HCT116 (cell line): ENCODE data around the gene FBXW4. TPM values are rescaled to one million over a fixed set of nuclear protein-coding genes. Genes with fewer than 3 reads are reported as not detected.

Experiments
- ATAC-seq: fragments of 200-7000 bp; cut with Tn5 transposase; 2 replicates; pipeline ENCODE4 v1.9.1; 2020; ENCODE audit warnings: mild to moderate bottlenecking, moderate library complexity
- BruUV-seq: library from RNA; stranded (reverse); fragments of 400-500 nt; replicated peaks from 2 replicates; lab custom pipeline; 2021; lab: Mats Ljungman, UMichigan
- CTCF ChIA-PET: fragments of 300-600 bp; sonication (Branson Sonifier 250); formaldehyde crosslinking; loops from one replicate; lab custom pipeline; 2021; ENCODE audit warnings: antibody characterized with exemption; lab: Charles Lee
- POLR2A ChIA-PET: fragments of 300-600, 350-600 bp; sonication (Branson Sonifier 250); formaldehyde crosslinking; loops from one replicate; lab custom pipeline; 2021; ENCODE audit warnings: antibody characterized with exemption; lab: Charles Lee
- RAD21 ChIA-PET, 2 experiments: fragments of 300-600 bp; sonication (Branson Sonifier 250); formaldehyde crosslinking; loops; one replicate each; lab custom pipeline; 2023; ENCODE audit warnings: low total read pairs in 2 of 2; ENCODE audit not compliant: uncharacterized antibody in 2 of 2, unreplicated experiment in 2 of 2, low non-redundant PET in 1 of 2; lab: Charles Lee
- DNase-seq: peaks from one replicate; pipeline ENCODE4 v3.0.0-alpha.2; 2010; ENCODE audit warnings: low read depth, low spot score
- H2AFZ ChIP-seq: fragments of 200-600 bp; shearing (Covaris generic), sonication (generic); 2 replicates; pipeline ENCODE4 v1.6.1; 2017; ENCODE audit warnings: low read depth, mixed run types, mixed read lengths, antibody characterized with exemption, low read length; ENCODE audit not compliant: poor library complexity, severe bottlenecking
- H3K27ac ChIP-seq: 2 replicates; pipeline ENCODE4 v1.5.1; 2012; ENCODE audit warnings: low read depth, low read length
- H3K27me3 ChIP-seq: fragments of 200-600 bp; sonication (generic); 2 replicates; pipeline ENCODE4 v1.6.1; 2016; ENCODE audit warnings: mixed run types, low read length, mixed read lengths; ENCODE audit not compliant: insufficient read depth
- H3K36me3 ChIP-seq, 2 experiments: fragments of 200-500 bp in 1 of 2; fragments of 200-600 bp in 1 of 2; sonication (Bioruptor generic) in 1 of 2; sonication (generic) in 1 of 2; 2 replicates each; pipeline versions ENCODE4 v1.5.1 to v1.6.1; 2014 to 2016; ENCODE audit warnings: low read length in 2 of 2, inconsistent platforms in 1 of 2, mixed read lengths in 1 of 2, mixed run types in 1 of 2; ENCODE audit not compliant: insufficient read depth in 2 of 2, control insufficient read depth in 1 of 2
- H3K4me1 ChIP-seq, 2 experiments: fragments of 200-600 bp in 1 of 2; sonication (generic) in 1 of 2; 2 replicates each; pipeline versions ENCODE4 v1.5.1 to v1.6.1; 2012 to 2017; ENCODE audit warnings: low read length in 2 of 2, inconsistent platforms in 1 of 2, mild to moderate bottlenecking in 1 of 2, mixed read lengths in 1 of 2, mixed run types in 1 of 2, moderate library complexity in 1 of 2; ENCODE audit not compliant: insufficient read depth in 2 of 2, control insufficient read depth in 1 of 2
- H3K4me2 ChIP-seq: fragments of 200-600 bp; sonication (generic); 2 replicates; pipeline ENCODE4 v1.6.1; 2017; ENCODE audit warnings: mixed run types, low read length, mixed read lengths
- H3K4me3 ChIP-seq, 2 experiments: fragments of 200-600 bp in 1 of 2; sonication (generic) in 1 of 2; replicated peaks in 1 of 2; 2 replicates each; pipeline ENCODE4 v1.5.1; 2011 to 2016; ENCODE audit warnings: low read length in 2 of 2, control low read depth in 1 of 2, low read depth in 1 of 2, mild to moderate bottlenecking in 1 of 2, mixed read lengths in 1 of 2, mixed run types in 1 of 2
- H3K79me2 ChIP-seq: fragments of 200-600 bp; sonication (generic); 2 replicates; pipeline ENCODE4 v1.6.1; 2017; ENCODE audit warnings: mild to moderate bottlenecking, mixed run types, low read length, moderate library complexity, mixed read lengths; ENCODE audit not compliant: insufficient read depth
- H3K9ac ChIP-seq: fragments of 200-600 bp; sonication (generic); 2 replicates; pipeline ENCODE4 v1.6.1; 2016; ENCODE audit warnings: low read length, mixed read lengths
- H3K9me2 ChIP-seq: fragments of 200-600 bp; sonication (generic), shearing (Covaris generic); 2 replicates; pipeline ENCODE4 v1.6.1; 2017; ENCODE audit warnings: mixed run types, mild to moderate bottlenecking, moderate library complexity; ENCODE audit not compliant: insufficient read depth
- H3K9me3 ChIP-seq, 2 experiments: fragments of 200-500 bp in 1 of 2; fragments of 200-600 bp in 1 of 2; sonication (Bioruptor generic) in 1 of 2; sonication (generic) in 1 of 2; 2 replicates each; pipeline ENCODE4 v1.6.1; 2014 to 2017; ENCODE audit warnings: low read length in 2 of 2, mixed read lengths in 2 of 2, inconsistent platforms in 1 of 2, low read depth in 1 of 2, mild to moderate bottlenecking in 1 of 2, mixed run types in 1 of 2, moderate library complexity in 1 of 2; ENCODE audit not compliant: control insufficient read depth in 1 of 2, insufficient read depth in 1 of 2
- H4K20me1 ChIP-seq: fragments of 200-600 bp; sonication (generic), shearing (Covaris generic); 2 replicates; pipeline ENCODE4 v1.6.1; 2017; ENCODE audit warnings: mixed run types, mild to moderate bottlenecking, moderate library complexity; ENCODE audit not compliant: insufficient read depth
- FOSL1 ChIP-seq: IDR thresholded peaks from 2 replicates; pipeline ENCODE4 v1.6.1; 2012; ENCODE audit warnings: low read depth
- JUND ChIP-seq: IDR thresholded peaks from 2 replicates; pipeline ENCODE4 v1.6.1; 2012
- POLR2AphosphoS5 ChIP-seq: IDR thresholded peaks from 2 replicates; pipeline ENCODE4 v1.6.1; 2011; ENCODE audit warnings: mild to moderate bottlenecking, low read depth, low read length, moderate library complexity
- intact Hi-C: fragments of 100-400 bp; cut with micrococcal nuclease; formaldehyde crosslinking; loops from 2 replicates; pipeline ENCODE4 v1.10.0; 2022
- total RNA-seq: library from RNA; stranded (reverse); gene quantifications from one replicate; pipeline ENCODE4 v1.2.1, GENCODE V29; 2021; ENCODE audit not compliant: unreplicated experiment
- TF ChIP-seq, protein P1 (sequence below), 3 experiments: fragments of 200-600 bp in 1 of 3; sonication (generic) in 1 of 3; IDR thresholded peaks in 2 of 3; conservative IDR thresholded peaks in 1 of 3; 2 replicates each; pipeline ENCODE4 v1.5.1; 2012 to 2017; ENCODE audit warnings: low read depth in 2 of 3, low read length in 2 of 3, antibody characterized with exemption in 1 of 3, borderline replicate concordance in 1 of 3, control low read depth in 1 of 3, mild to moderate bottlenecking in 1 of 3, mixed read lengths in 1 of 3, mixed run types in 1 of 3, moderate library complexity in 1 of 3; ENCODE audit not compliant: insufficient read depth in 1 of 3

FBXW4 gene
- total RNA-seq, 1 experiment from 2014 or later, result 35.3 TPM

DNA sequence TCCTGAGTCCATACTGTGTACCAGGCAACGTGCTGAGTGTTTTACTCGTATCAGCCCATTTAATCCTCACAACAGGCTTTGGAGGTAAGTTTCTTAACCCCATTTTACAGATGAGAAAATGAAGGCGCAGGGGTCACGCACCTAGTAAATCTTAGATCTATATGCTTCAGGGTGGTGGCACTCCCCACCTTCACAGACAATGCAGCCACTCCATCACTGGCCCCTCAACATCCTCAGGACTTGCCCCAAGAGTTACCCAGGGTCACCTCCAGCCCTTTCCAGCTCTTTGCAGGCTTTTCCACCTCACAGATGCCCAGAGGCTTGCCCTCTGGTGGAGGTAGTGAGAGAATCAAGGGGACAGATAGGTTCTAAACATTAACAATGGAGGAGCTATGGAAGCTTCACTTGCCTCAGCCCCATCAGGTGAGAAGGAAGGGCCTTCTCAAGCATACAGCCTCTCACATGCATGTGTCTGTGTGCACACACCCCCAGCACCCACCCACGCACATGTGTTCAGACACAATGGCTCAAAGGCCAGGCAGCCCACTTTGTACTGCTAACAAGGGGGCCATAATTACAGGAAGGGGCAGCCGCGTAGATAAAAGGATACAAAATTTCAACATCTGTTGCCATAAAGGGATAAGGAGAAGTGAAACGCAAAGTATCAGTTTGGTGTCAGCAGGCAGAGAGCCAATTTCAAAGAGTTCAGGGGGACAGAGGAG lies 77.7 kb downstream of the FBXW4 start:
- no peaks in the 10 kb centered on the region for H3K4me1 ChIP-seq
- TF ChIP-seq POLR2AphosphoS5 (no peak), FOSL1 (no peak), JUND (no peak)
- TF ChIP-seq, protein P1, sequence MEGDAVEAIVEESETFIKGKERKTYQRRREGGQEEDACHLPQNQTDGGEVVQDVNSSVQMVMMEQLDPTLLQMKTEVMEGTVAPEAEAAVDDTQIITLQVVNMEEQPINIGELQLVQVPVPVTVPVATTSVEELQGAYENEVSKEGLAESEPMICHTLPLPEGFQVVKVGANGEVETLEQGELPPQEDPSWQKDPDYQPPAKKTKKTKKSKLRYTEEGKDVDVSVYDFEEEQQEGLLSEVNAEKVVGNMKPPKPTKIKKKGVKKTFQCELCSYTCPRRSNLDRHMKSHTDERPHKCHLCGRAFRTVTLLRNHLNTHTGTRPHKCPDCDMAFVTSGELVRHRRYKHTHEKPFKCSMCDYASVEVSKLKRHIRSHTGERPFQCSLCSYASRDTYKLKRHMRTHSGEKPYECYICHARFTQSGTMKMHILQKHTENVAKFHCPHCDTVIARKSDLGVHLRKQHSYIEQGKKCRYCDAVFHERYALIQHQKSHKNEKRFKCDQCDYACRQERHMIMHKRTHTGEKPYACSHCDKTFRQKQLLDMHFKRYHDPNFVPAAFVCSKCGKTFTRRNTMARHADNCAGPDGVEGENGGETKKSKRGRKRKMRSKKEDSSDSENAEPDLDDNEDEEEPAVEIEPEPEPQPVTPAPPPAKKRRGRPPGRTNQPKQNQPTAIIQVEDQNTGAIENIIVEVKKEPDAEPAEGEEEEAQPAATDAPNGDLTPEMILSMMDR (IDR thresholded peaks at IDR 0.05 in 2 of 3, conservative IDR thresholded peaks at IDR 0.05 in 1 of 3; ENCODE audit: borderline replicate concordance in 1 of 3, insufficient read depth in 1 of 3, low read depth in 2 of 3, low read length in 2 of 3), result peak; percentile 14 to 37 (median 22); a peak in 3 of 6 replicates
- no peak overlapping the region for H3K27ac ChIP-seq
- DNase-seq (no peak), ATAC-seq (peak; percentile 76)
- H3K9me3 ChIP-seq, result no peaks in the 10 kb centered on the region
- ChIA-PET POLR2A (no interaction called here), RAD21 (interaction anchor here in 1 of 2 experiments (0.6 to 1.1 kb wide), 2 partner anchors 15 to 135 kb away, joined by 3 read pairs; no protein-coding TSS in a partner anchor), CTCF (interaction anchor here (0.7 to 2.1 kb wide), 4 partner anchors 11 to 404 kb away, joined by 3 to 8 read pairs (median 6); no protein-coding TSS in a partner anchor)
- H3K4me3 ChIP-seq, result no peak overlapping the region
- H3K79me2 ChIP-seq, result no peaks in the 10 kb centered on the region
- no TSS peak for BruUV-seq
- intact Hi-C loops, result no loop called here
- no peaks in the 10 kb centered on the region for H4K20me1 ChIP-seq
- no peak overlapping the region for H3K9ac ChIP-seq
- H3K9me2 ChIP-seq, result no peaks in the 10 kb centered on the region
- no peaks in the 10 kb centered on the region for H3K36me3 ChIP-seq
- no peak overlapping the region for H3K4me2 ChIP-seq
- no peak overlapping the region for H2AFZ ChIP-seq
- H3K27me3 ChIP-seq, result no peaks in the 10 kb centered on the region
